Endothelial cell (in vitro differentiated cells): ENCODE results near the gene DNMT3B. TPM values are rescaled to one million over a fixed set of nuclear protein-coding genes. Genes with fewer than 3 reads are reported as not detected.

Source experiments
- DNase-seq: peaks from one replicate; pipeline ENCODE4 v3.0.0; 2021; ENCODE audit warnings: low spot score
- H3K27ac Mint-ChIP-seq: one replicate; pipeline ENCODE4 v1.8.0; 2021; ENCODE audit warnings: mixed read lengths, inconsistent platforms; ENCODE audit not compliant: unreplicated experiment
- H3K27me3 Mint-ChIP-seq: one replicate; pipeline ENCODE4 v1.8.0; 2021; ENCODE audit warnings: mild to moderate bottlenecking, moderate library complexity, mixed read lengths, inconsistent platforms; ENCODE audit not compliant: unreplicated experiment
- H3K36me3 Mint-ChIP-seq: one replicate; pipeline ENCODE4 v1.8.0; 2021; ENCODE audit warnings: mild to moderate bottlenecking, low read depth, mixed read lengths, inconsistent platforms; ENCODE audit not compliant: unreplicated experiment
- H3K4me1 Mint-ChIP-seq: one replicate; pipeline ENCODE4 v1.8.0; 2021; ENCODE audit warnings: mild to moderate bottlenecking, mixed read lengths, inconsistent platforms; ENCODE audit not compliant: unreplicated experiment
- H3K4me3 Mint-ChIP-seq: one replicate; pipeline ENCODE4 v1.8.0; 2021; ENCODE audit warnings: mild to moderate bottlenecking, mixed read lengths, inconsistent platforms; ENCODE audit not compliant: unreplicated experiment
- H3K9me3 Mint-ChIP-seq: one replicate; pipeline ENCODE4 v1.8.0; 2021; ENCODE audit warnings: mixed read lengths, inconsistent platforms; ENCODE audit not compliant: unreplicated experiment
- CTCF ChIP-seq: fragments of 200-600 bp; sonication (generic); IDR thresholded peaks from one replicate; pipeline ENCODE4 v1.5.0; 2021; ENCODE audit warnings: antibody characterized with exemption; ENCODE audit not compliant: unreplicated experiment
- total RNA-seq: library from RNA; stranded (reverse); fragmentation: NEBNext Ultra II Directional; extraction: Animal tissue kit (Norgen Biotek cat#: 25700); gene quantifications from one replicate; pipeline ENCODE4 v1.2.1, GENCODE V29; 2021; ENCODE audit not compliant: unreplicated experiment

DNMT3B gene
- total RNA-seq, 1 donor from 2014 or later: 77.9 TPM

GRCh38 chr20:32780278-32780677 is 18.1 kb downstream of the DNMT3B start:
- Mint-ChIP-seq H3K4me1 (peaks cover 39% of the 10 kb centered on the region), H3K36me3 (peaks cover 12% of the 10 kb centered on the region), H3K27me3 (peaks cover 7% of the 10 kb centered on the region), H3K4me3 (no peak overlapping the region), H3K9me3 (no peaks in the 10 kb centered on the region), H3K27ac (no peak overlapping the region)
- TF ChIP-seq CTCF: no peak
- no peak for DNase-seq

- Mint-ChIP-seq H3K27me3 (peaks cover 7% of the 10 kb centered on the region), H3K36me3 (peaks cover 19% of the 10 kb centered on the region), H3K4me3 (peak overlapping the region; percentile 38), H3K4me1 (peaks cover 35% of the 10 kb centered on the region), H3K27ac (peak overlapping the region; percentile 89), H3K9me3 (no peaks in the 10 kb centered on the region)
- peak; percentile 22 for DNase-seq
- TF ChIP-seq CTCF: no peak
These were observed 18.8 kb downstream of the DNMT3B start for GRCh38 chr20:32780749-32781655.

- Mint-ChIP-seq H3K9me3 (no peaks in the 10 kb centered on the region), H3K4me1 (peaks cover 33% of the 10 kb centered on the region), H3K36me3 (peaks cover 45% of the 10 kb centered on the region), H3K27me3 (peaks cover 3% of the 10 kb centered on the region), H3K4me3 (no peak overlapping the region), H3K27ac (no peak overlapping the region)
- no peak for TF ChIP-seq CTCF
- DNase-seq: no peak
These were observed 22.3 kb downstream of the DNMT3B start for GRCh38 chr20:32784369-32785080.

- no peak for TF ChIP-seq CTCF
- peaks cover 28% of the 10 kb centered on the region for H3K4me1 Mint-ChIP-seq
- no peak overlapping the region for H3K27ac Mint-ChIP-seq
- H3K9me3 Mint-ChIP-seq: no peaks in the 10 kb centered on the region
- peaks cover 45% of the 10 kb centered on the region for H3K36me3 Mint-ChIP-seq
- DNase-seq: no peak
- H3K27me3 Mint-ChIP-seq: peaks cover 2% of the 10 kb centered on the region
- peak overlapping the region; percentile 77 for H3K4me3 Mint-ChIP-seq
These were observed 24.0 kb downstream of the DNMT3B start for GRCh38 chr20:32786059-32786760.
